ENCODE measurements around the gene APBB1.

The APBB1 gene

DNA sequence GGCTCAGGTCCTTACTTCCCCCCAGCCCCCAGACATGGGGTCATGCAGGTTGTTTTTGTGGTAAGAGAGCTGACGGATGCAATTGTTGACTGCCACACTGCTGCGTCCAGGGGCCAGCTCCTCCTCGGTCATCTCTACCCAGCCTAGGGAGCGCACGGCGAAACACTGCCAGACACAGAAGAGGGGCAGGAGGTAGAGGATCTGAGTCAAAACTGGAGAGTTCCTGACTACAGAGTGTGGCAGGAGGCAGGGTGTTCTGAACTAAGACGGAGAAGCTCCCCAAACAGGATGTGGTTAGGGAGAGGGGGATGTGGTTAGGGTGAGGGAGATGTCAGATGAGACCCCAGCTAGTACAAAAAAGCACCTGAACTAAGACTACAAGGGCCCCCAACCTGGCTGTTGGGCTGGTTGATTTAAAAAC lies 16.3 kb downstream of the APBB1 start:
- ATAC-seq (ENCODE audit: insufficient read depth, low read depth) (peak; percentile 96), DNase-seq (peak; percentile 94)
- Histone ChIP-seq H3K27ac (ENCODE audit: low read length) (peak overlapping the region; percentile 89), H3K4me3 (ENCODE audit: low read depth in 1 of 2, low read length in 2 of 2) (peak overlapping the region in 1 of 2 experiments; percentile 47; a peak in 2 of 4 replicates), H3K36me3 (ENCODE audit: insufficient read depth, low read length) (no peaks in the 10 kb centered on the region), H4K20me1 (ENCODE audit: insufficient read depth, low read length) (peaks cover 13% of the 10 kb centered on the region; the same call in 1 of the 2 replicates), H3K4me1 (ENCODE audit: insufficient read depth, low read length) (peaks cover 46% of the 10 kb centered on the region), H3K9me3 (ENCODE audit: insufficient read depth, low read length, severe bottlenecking) (no peaks in the 10 kb centered on the region), H3K4me2 (ENCODE audit: insufficient read depth, low read length) (peak overlapping the region; percentile 65), H3K27me3 (ENCODE audit: insufficient read depth, low read length, poor library complexity) (no peaks in the 10 kb centered on the region), H3K9ac (ENCODE audit: low read depth, low read length) (peak overlapping the region; percentile 50), H3K79me2 (ENCODE audit: insufficient read depth, low read length) (no peaks in the 10 kb centered on the region), H2AFZ (ENCODE audit: low read depth, low read length) (peak overlapping the region; percentile 55; the same call in 1 of the 2 replicates)
- no peak for TF ChIP-seq EZH2 (IDR thresholded peaks at IDR 0.05; ENCODE audit: borderline replicate concordance, low read depth, low read length, severe bottlenecking)
- TF ChIP-seq, protein P1, sequence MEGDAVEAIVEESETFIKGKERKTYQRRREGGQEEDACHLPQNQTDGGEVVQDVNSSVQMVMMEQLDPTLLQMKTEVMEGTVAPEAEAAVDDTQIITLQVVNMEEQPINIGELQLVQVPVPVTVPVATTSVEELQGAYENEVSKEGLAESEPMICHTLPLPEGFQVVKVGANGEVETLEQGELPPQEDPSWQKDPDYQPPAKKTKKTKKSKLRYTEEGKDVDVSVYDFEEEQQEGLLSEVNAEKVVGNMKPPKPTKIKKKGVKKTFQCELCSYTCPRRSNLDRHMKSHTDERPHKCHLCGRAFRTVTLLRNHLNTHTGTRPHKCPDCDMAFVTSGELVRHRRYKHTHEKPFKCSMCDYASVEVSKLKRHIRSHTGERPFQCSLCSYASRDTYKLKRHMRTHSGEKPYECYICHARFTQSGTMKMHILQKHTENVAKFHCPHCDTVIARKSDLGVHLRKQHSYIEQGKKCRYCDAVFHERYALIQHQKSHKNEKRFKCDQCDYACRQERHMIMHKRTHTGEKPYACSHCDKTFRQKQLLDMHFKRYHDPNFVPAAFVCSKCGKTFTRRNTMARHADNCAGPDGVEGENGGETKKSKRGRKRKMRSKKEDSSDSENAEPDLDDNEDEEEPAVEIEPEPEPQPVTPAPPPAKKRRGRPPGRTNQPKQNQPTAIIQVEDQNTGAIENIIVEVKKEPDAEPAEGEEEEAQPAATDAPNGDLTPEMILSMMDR (IDR thresholded peaks at IDR 0.05; ENCODE audit: borderline replicate concordance, extremely low read depth, low read length, poor library complexity, severe bottlenecking), result peak; percentile 1

GRCh38 chr11:6402061-6402470 lies 16.8 kb downstream of the APBB1 start:
- TF ChIP-seq, protein P1 (IDR thresholded peaks at IDR 0.05; ENCODE audit: borderline replicate concordance, extremely low read depth, low read length, poor library complexity, severe bottlenecking), result no peak
- TF ChIP-seq EZH2 (IDR thresholded peaks at IDR 0.05; ENCODE audit: borderline replicate concordance, low read depth, low read length, severe bottlenecking), result no peak
- ATAC-seq (ENCODE audit: insufficient read depth, low read depth) (peak; percentile 14), DNase-seq (peak; percentile 36)
- H3K4me1 ChIP-seq (ENCODE audit: insufficient read depth, low read length), result peaks cover 46% of the 10 kb centered on the region
- H3K9me3 ChIP-seq (ENCODE audit: insufficient read depth, low read length, severe bottlenecking), result no peaks in the 10 kb centered on the region
- H3K27me3 ChIP-seq (ENCODE audit: insufficient read depth, low read length, poor library complexity), result no peaks in the 10 kb centered on the region
- H3K27ac ChIP-seq (ENCODE audit: low read length), result peak overlapping the region; percentile 89
- H4K20me1 ChIP-seq (ENCODE audit: insufficient read depth, low read length), result peaks cover 13% of the 10 kb centered on the region; the same call in 1 of the 2 replicates
- no peaks in the 10 kb centered on the region for H3K36me3 ChIP-seq (ENCODE audit: insufficient read depth, low read length)
- H2AFZ ChIP-seq (ENCODE audit: low read depth, low read length), result peak overlapping the region; percentile 55; the same call in 1 of the 2 replicates
- no peaks in the 10 kb centered on the region for H3K79me2 ChIP-seq (ENCODE audit: insufficient read depth, low read length)
- H3K4me2 ChIP-seq (ENCODE audit: insufficient read depth, low read length), result peak overlapping the region; percentile 65
- H3K4me3 ChIP-seq (ENCODE audit: low read depth in 1 of 2, low read length in 2 of 2), result peak overlapping the region in 1 of 2 experiments; percentile 47; a peak in 2 of 4 replicates
- peak overlapping the region; percentile 50 for H3K9ac ChIP-seq (ENCODE audit: low read depth, low read length)

GRCh38 chr11:6401464-6401863 lies 17.4 kb downstream of the APBB1 start:
- peaks cover 46% of the 10 kb centered on the region for H3K4me1 ChIP-seq (ENCODE audit: insufficient read depth, low read length)
- peak overlapping the region; percentile 89 for H3K27ac ChIP-seq (ENCODE audit: low read length)
- no peaks in the 10 kb centered on the region for H3K9me3 ChIP-seq (ENCODE audit: insufficient read depth, low read length, severe bottlenecking)
- peaks cover 13% of the 10 kb centered on the region; the same call in 1 of the 2 replicates for H4K20me1 ChIP-seq (ENCODE audit: insufficient read depth, low read length)
- DNase-seq (peak; percentile 46), ATAC-seq (ENCODE audit: insufficient read depth, low read depth) (no peak)
- no peak for TF ChIP-seq EZH2 (IDR thresholded peaks at IDR 0.05; ENCODE audit: borderline replicate concordance, low read depth, low read length, severe bottlenecking)
- TF ChIP-seq, protein P1 (IDR thresholded peaks at IDR 0.05; ENCODE audit: borderline replicate concordance, extremely low read depth, low read length, poor library complexity, severe bottlenecking), result no peak
- H3K4me2 ChIP-seq (ENCODE audit: insufficient read depth, low read length), result peak overlapping the region; percentile 65
- no peaks in the 10 kb centered on the region for H3K27me3 ChIP-seq (ENCODE audit: insufficient read depth, low read length, poor library complexity)
- no peak overlapping the region for H2AFZ ChIP-seq (ENCODE audit: low read depth, low read length)
- H3K4me3 ChIP-seq (ENCODE audit: low read depth in 1 of 2, low read length in 2 of 2), result peak overlapping the region in 1 of 2 experiments; percentile 47; a peak in 1 of 4 replicates
- H3K79me2 ChIP-seq (ENCODE audit: insufficient read depth, low read length), result no peaks in the 10 kb centered on the region
- no peaks in the 10 kb centered on the region for H3K36me3 ChIP-seq (ENCODE audit: insufficient read depth, low read length)
- peak overlapping the region; percentile 50; the same call in 1 of the 2 replicates for H3K9ac ChIP-seq (ENCODE audit: low read depth, low read length)
